GM23248 (cell line): ENCODE measurements around the gene NDUFA3.

Experiments used
- EZH2 ChIP-seq: fragments of 200-600 bp; sonication (generic); IDR thresholded peaks from 2 replicates; pipeline ENCODE4 v1.6.1; 2018; ENCODE audit warnings: antibody characterized with exemption, mild to moderate bottlenecking; ENCODE audit not compliant: insufficient read depth, poor library complexity, severe bottlenecking
- EZH2phosphoT487 ChIP-seq: fragments of 200-600 bp; sonication (generic); IDR thresholded peaks from 2 replicates; pipeline ENCODE4 v1.6.1; 2018; ENCODE audit warnings: antibody characterized with exemption, moderate library complexity, mild to moderate bottlenecking, low read depth; ENCODE audit not compliant: insufficient read depth

DNA sequence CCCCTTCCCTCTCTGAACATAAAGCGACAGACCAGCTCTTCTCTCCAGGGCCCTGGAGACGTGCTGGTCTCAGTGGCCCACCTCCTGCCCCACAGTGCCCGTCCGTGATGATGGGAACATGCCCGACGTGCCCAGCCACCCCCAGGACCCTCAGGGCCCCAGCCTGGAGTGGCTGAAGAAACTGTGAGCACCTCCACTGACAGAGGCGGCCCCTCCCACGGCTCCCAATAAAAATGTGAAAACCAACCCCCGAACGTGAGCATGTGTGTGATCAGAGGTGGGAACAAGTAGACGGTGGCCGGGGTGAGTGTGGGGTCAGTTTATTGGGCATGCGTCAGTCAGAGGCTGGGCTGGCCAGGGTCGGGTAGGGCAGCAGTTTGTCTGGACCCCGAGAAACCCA lies 4.1 kb downstream of the NDUFA3 start:
- TF ChIP-seq EZH2 (no peak), EZH2phosphoT487 (no peak)
